ENCODE results near the gene CCDC127.

The CCDC127 gene

DNA sequence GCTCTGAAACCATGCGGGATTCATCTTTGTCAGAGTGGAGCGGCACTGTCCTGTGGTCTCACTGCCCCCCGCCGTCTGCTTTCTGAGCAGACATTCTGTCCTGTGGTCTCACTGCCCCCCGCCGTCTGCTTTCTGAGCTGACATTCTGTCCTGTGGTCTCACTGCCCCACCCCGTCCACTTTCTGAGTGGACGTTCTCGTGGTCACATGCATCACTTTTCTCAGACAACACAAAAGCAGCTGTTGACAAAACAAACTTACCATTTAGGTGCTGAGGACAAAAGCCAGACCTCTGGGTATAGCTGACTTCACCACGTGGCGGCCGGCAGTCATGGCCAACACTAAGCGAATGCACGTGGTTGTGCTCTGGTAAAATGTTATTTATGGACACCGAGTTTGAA lies 23.9 kb downstream of the CCDC127 start:
- no peak for TF ChIP-seq FOXM1 (IDR thresholded peaks at IDR 0.05; ENCODE audit: borderline replicate concordance, low read depth)
- TF ChIP-seq YY1 (IDR thresholded peaks at IDR 0.05; ENCODE audit: low read depth) = no peak
- no peak for TF ChIP-seq TEAD4 (IDR thresholded peaks at IDR 0.05)

DNA sequence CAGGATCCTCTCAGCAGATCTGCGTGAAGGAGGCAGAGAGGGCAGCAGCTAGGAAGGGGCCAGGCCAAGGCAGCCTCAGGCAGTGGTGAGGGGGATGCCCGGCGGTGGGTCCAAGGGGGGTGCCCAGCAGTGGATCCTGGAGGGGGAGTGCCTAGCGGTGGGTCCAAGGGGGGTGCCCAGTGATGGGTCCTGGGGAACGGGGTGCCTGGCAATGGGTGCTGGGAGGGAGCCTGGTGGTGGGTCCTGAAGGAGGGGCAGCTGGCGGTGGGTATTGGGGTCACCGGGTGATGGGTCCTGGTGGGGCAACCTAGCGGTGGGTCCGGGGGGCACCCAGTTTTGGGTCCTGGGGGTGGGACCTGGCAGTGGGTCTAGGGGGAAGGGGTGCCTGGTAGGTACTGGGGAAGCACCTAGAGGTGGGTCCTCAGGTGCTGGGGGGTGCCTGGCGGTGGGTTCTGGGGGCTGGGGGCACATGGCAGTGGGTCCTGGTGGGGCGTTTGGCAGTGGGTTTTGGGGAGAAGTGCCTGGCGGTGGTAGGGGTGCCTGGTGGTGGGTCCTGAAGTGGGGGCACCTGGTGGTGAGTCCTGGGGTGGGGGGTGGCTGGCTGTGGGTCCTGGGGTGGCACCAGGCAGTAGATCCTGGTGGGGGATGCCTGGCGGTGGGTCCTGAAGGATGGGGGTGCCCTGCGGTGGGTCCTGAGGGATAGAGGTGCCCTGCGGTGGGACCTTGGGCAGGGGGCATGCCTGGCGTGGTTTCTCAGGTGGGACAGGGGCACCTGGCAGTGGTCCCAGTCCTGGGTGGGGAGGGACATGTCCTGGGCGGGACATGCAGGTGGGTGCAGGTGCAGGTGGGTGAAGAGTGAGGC lies 24.8 kb downstream of the CCDC127 start:
- TF ChIP-seq FOXM1 (IDR thresholded peaks at IDR 0.05; ENCODE audit: borderline replicate concordance, low read depth) (no peak), ZBTB7A (IDR thresholded peaks at IDR 0.05; ENCODE audit: low read depth) (no peak), TEAD4 (IDR thresholded peaks at IDR 0.05) (no peak), EP300 (IDR thresholded peaks at IDR 0.05; ENCODE audit: borderline replicate concordance) (no peak), YY1 (IDR thresholded peaks at IDR 0.05; ENCODE audit: low read depth) (no peak), CREB1 (IDR thresholded peaks at IDR 0.05; ENCODE audit: low read depth) (no peak), EGR1 (IDR thresholded peaks at IDR 0.05) (no peak), TAF1 (IDR thresholded peaks at IDR 0.05; ENCODE audit: low read depth) (no peak), CEBPB (IDR thresholded peaks at IDR 0.05) (no peak), RAD21 (IDR thresholded peaks at IDR 0.05; ENCODE audit: low read depth) (no peak)
- TF ChIP-seq, protein P1, sequence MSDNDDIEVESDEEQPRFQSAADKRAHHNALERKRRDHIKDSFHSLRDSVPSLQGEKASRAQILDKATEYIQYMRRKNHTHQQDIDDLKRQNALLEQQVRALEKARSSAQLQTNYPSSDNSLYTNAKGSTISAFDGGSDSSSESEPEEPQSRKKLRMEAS (IDR thresholded peaks at IDR 0.05) = no peak
- TF ChIP-seq, protein P2, sequence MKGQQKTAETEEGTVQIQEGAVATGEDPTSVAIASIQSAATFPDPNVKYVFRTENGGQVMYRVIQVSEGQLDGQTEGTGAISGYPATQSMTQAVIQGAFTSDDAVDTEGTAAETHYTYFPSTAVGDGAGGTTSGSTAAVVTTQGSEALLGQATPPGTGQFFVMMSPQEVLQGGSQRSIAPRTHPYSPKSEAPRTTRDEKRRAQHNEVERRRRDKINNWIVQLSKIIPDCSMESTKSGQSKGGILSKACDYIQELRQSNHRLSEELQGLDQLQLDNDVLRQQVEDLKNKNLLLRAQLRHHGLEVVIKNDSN (IDR thresholded peaks at IDR 0.05) = no peak

DNA sequence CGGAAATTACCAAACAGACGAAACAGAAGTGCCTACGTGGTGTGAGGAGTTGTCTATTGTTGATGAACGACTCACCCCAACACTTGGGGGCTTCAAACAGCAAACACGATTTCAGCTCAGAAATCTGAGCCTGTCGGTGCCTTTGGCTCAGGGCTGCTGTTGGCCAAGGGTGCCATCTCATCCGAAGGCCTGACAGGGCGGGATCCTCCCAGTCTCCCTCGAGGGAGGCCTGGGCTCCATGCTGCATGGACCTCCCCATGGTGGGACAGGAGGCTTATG lies 25.3 kb downstream of the CCDC127 start:
- TF ChIP-seq, protein P1 (IDR thresholded peaks at IDR 0.05) = no peak
- TF ChIP-seq, protein P2 (IDR thresholded peaks at IDR 0.05) = no peak
- TF ChIP-seq EP300 (IDR thresholded peaks at IDR 0.05; ENCODE audit: borderline replicate concordance) (no peak), CEBPB (IDR thresholded peaks at IDR 0.05) (no peak), RAD21 (IDR thresholded peaks at IDR 0.05; ENCODE audit: low read depth) (no peak), EGR1 (IDR thresholded peaks at IDR 0.05) (no peak)

DNA sequence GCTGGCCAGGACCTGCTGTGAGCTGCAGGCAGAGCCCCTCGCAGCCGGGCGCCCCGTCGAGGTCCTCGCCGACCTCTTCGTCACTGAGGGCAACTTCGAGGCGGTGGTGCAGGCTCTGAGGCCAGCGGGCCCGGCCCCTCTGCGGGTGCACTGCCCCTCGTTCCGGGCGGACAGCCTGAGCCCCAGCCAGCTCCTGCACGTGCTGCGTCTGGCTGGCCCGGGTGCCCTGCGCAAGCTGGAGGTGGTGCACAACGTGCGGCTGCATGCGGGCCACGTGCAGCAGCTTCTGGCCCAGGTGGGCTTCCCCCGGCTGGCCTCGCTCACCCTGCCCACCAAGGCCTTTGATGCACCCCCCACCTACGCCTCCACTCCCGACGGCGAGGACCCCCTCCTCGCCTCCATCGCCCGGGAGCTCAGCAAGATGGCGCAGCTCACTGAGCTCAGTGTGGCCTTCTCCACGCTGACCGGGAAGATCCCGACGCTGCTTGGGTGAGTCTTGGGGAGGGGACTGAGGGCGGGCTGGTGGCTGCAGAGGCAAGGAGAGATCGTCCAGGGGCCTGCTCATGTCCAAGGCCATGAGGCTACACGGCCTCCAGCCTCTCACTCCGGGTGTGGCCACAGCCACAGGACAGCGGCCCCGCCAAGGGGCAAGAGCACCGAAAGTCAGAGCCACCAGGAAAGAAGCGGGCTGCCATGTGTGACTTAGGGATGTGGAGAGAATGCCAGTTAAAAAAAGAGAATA lies 25.8 kb downstream of the CCDC127 start:
- TF ChIP-seq FOXM1 (IDR thresholded peaks at IDR 0.05; ENCODE audit: borderline replicate concordance, low read depth) (no peak), EGR1 (IDR thresholded peaks at IDR 0.05) (no peak), TEAD4 (IDR thresholded peaks at IDR 0.05) (no peak), ZBTB7A (IDR thresholded peaks at IDR 0.05; ENCODE audit: low read depth) (no peak), EP300 (IDR thresholded peaks at IDR 0.05; ENCODE audit: borderline replicate concordance) (no peak), TAF1 (IDR thresholded peaks at IDR 0.05; ENCODE audit: low read depth) (no peak)

DNA sequence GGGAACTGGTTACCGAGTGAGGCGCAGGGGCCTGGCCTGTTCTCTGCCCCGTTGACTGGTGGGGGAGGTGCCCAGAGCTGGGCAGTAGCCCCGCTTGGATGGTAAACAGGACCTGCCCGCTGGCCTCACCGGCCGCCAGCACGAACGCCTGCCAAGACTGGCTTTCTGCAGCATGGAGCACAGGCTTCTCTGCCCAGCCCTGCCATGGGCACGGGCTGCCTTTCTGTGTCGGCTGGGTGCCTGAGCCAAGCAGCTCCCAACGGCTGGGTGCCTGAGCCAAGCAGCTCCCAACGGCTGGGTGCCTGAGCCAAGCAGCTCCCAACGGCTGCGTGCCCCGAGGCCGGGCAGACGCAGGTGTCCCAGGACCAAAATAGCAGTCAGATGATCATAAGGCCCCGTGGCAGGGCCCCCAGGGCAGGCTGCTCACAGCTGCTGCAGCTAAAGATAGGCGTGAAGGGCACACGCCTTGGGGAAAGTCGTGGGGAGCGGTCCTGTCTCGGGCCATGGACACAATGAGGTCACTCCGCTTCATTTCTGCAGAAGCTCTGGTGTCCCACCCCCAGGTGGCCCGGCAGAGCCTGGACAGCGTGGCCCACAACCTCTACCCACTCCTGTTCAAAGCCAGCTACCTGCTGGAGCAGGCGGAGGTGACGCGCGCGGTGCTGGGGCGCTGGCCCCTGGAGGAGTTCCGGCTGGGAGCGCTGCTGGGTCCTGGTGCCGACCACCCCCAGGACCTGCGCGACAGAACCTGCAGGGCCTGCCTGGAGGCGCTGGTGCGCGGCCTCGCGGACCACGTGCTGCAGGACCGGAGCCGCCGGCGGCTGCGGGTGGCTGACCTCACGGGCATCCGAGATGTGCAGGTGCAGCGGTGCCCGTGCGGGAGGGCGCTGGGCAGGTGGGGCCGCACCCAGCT lies 26.7 kb downstream of the CCDC127 start, which contains the start of gene LRRC14B:
Gene LRRC14B (plus strand): TSS at position 460 of the 913 bp plus-strand sequence. CDS start 44 bp downstream, at position 504.
- TF ChIP-seq ZBTB7A (IDR thresholded peaks at IDR 0.05; ENCODE audit: low read depth) (no peak), CREB1 (IDR thresholded peaks at IDR 0.05; ENCODE audit: low read depth) (no peak), TAF1 (IDR thresholded peaks at IDR 0.05; ENCODE audit: low read depth) (no peak), EP300 (IDR thresholded peaks at IDR 0.05; ENCODE audit: borderline replicate concordance) (no peak), FOXM1 (IDR thresholded peaks at IDR 0.05; ENCODE audit: borderline replicate concordance, low read depth) (no peak)
- TF ChIP-seq, protein P2 (IDR thresholded peaks at IDR 0.05) = 0 out of 2 replicates have a peak, but pooled peaks have one; percentile 20
- TF ChIP-seq, protein P3, sequence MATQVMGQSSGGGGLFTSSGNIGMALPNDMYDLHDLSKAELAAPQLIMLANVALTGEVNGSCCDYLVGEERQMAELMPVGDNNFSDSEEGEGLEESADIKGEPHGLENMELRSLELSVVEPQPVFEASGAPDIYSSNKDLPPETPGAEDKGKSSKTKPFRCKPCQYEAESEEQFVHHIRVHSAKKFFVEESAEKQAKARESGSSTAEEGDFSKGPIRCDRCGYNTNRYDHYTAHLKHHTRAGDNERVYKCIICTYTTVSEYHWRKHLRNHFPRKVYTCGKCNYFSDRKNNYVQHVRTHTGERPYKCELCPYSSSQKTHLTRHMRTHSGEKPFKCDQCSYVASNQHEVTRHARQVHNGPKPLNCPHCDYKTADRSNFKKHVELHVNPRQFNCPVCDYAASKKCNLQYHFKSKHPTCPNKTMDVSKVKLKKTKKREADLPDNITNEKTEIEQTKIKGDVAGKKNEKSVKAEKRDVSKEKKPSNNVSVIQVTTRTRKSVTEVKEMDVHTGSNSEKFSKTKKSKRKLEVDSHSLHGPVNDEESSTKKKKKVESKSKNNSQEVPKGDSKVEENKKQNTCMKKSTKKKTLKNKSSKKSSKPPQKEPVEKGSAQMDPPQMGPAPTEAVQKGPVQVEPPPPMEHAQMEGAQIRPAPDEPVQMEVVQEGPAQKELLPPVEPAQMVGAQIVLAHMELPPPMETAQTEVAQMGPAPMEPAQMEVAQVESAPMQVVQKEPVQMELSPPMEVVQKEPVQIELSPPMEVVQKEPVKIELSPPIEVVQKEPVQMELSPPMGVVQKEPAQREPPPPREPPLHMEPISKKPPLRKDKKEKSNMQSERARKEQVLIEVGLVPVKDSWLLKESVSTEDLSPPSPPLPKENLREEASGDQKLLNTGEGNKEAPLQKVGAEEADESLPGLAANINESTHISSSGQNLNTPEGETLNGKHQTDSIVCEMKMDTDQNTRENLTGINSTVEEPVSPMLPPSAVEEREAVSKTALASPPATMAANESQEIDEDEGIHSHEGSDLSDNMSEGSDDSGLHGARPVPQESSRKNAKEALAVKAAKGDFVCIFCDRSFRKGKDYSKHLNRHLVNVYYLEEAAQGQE (IDR thresholded peaks at IDR 0.05; ENCODE audit: low read depth) = no peak
- TF ChIP-seq, protein P1 (IDR thresholded peaks at IDR 0.05) = peak; percentile 38; the same call in 1 of the 2 replicates

DNA sequence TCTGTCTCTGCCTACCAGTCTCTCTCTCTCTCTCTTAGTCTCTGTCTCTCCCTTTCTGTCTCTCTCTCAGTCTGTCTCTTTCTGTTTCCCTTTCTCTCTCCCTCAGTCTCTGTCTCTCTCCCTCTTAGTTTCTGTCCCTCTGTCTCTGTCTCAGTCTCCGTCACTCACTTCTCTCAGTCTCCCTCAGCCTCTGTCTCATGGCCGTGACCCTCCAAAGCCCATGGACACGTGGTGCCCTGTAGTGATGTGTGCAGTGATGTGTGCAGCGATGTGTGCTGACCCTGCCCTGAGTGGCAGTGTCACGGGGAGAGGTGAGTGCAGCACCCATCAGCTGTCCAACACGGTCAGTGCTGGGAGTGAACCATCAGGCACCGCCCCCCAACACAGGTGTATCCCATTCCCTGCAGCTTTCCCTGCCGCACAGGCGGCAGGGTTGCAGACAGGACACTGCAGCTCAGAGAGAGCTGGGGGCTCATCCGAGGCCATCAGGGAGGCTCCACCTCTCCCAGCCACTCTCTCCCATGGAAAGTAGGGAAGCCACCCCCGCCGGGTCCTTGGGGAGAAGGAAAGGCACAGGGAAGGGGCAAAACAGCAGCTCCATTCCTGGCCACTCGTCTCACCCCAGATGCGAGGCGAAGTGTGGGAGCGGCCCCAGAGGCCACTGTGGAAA lies 27.5 kb downstream of the CCDC127 start:
- no peak for TF ChIP-seq EGR1 (IDR thresholded peaks at IDR 0.05)
- TF ChIP-seq, protein P2 (IDR thresholded peaks at IDR 0.05) = 0 out of 2 replicates have a peak, but pooled peaks have one; percentile 8
